Activated naive CD4-positive, alpha-beta T cell treated with anti-CD3 and anti-CD28 coated beads, Interleukin-2, amount 50 U/mL, for 16 hours (primary cell): ENCODE measurements around the gene ZNF789.
A peak's percentile ranks its signal among the peaks of the same experiment; 100 is the strongest.
"Not testable (repeated sequence)": the region's sequence is repeated elsewhere in the genome, so short reads cannot be mapped to it uniquely, and the experiment has no call there.

Experiments used
- DNase-seq: peaks from one replicate; pipeline ENCODE4 v3.0.0-alpha.2; 2020

ZNF789 gene

DNA sequence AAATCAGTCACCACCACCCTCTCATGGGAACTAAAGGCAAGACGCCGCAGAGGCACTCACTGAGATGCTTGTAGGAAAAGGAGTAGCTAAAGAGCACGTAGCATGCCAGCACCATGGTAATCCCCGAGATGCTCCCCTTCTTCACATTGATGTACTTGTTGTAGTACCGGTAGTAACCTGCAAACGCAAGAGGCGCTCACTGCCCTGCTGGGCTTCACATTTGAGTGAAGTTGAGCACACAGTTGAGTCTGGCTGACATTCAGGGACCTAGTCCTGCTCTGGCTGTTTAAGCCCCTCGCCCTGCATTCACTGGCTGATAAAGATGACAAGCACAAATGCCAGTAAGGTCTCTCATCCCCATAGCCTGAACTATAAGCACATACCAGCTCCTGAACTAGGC is 13.6 kb upstream of the ZNF789 start:
- DNase-seq = peak; percentile 29

DNA sequence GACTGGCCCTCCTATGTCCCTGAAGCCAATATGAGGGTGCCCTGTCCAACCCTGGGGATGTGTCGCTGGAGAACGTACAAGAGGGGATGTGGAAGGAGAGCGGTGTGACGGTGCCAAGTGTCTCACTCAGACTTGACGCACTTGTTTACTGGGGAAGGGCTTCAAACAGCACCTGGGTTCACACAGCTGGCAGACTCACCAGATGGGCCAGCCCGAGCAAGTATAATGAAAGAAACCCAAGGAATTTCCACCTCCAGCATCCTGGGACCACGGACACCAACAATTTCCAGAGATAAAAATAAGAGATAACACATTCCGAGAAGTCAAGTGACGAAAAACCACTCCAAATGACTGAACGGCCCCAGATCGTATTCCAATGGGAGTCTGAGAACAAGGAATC is 12.0 kb upstream of the ZNF789 start:
- no peak for DNase-seq

DNA sequence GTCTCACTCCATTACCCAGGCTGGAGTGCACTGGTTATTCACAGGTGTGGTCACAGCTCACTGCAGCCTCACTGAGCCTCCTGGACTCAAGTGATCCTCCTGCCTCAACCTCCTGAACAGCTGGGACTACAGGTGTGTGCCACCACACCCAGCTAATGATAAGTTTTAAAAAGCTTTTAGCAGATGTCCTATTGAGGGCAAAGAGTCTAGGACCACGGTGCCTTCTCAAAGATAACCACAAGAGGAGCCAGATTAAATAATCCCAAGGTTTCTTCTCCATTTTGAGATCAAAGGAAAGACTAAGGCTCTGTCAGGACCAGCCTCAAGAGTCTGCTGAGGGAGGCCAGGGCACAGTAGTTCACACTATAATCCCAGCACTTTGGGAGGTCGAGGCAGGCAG is 11.5 kb upstream of the ZNF789 start:
- no peak for DNase-seq

DNA sequence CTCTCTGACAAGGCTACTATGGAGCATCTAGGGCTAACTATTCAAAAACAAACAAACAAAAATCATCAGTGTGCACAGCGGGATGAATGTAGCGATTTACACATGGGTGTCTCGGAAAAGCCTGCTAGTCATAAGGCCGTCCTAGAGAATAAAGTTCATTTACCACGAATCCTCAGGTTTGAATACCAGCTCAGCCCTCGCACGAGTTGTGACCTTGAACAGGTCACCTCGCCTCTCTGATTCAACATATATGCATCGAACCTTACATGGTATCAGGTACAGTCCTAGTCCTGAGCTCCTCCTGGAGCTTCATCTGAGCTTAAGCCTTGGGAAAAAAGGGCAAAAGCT is 7.3 kb upstream of the ZNF789 start:
- DNase-seq = no peak

DNA sequence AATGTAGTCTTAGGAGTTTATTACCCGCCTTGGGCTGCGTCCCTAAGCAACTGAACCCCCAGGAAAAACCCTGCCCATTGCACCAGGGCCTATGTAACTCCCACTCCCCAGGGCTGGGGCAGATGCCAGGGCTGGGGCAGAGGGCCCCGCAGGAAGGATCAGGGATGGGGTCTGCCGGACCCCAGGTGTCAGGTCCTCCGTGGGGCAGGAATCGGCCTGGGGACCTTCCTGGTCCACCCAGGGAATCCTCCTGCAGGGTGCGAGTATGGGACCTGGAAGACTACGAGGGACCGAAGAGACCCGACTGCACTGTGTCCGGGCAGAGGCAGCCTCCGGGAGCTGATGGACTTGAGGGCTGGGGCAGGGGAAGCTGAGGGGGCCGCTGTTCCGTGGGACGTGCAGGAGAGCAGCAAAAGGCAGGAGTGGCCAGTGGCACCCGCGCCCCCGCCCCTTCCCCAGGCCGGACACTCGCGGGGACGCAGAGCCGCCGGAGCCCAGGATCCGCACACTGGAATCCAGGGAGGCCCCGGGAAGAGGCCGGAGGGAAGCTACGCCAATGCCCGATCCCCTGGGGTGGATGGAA is 4.3 kb upstream of the ZNF789 start:
- no peak for DNase-seq

DNA sequence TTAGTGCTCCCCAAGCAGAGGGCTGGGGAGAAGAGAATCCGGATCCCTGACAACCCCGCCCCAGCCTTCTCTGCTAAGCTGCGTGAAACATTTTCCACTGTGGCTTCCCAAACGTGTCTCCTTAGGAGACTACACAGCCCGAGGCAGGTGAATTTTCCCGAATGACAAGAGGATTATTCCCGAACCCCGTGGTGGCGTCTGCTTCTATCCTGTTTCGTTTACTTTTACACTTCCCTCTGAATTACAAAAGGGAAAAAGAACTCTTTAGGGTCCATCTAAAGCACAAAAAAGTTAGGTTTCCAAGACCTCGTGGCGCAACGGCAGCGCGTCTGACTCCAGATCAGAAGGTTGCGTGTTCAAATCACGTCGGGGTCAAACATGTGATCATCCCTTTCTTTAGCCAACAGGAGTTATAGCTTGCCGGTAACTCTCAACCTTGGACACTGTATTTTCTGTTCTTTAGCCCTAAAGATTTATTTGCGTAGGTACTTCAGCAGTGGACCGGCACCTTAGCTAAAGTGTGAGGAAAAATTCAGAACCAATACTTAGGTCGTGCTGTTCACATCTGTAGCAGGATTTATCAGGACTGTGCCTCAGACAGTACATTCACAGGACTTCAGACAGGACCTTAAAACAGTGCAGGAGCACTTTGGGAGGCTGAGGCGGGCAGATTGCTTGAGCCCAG is 3.2 kb upstream of the ZNF789 start:
- DNase-seq = no peak

DNA sequence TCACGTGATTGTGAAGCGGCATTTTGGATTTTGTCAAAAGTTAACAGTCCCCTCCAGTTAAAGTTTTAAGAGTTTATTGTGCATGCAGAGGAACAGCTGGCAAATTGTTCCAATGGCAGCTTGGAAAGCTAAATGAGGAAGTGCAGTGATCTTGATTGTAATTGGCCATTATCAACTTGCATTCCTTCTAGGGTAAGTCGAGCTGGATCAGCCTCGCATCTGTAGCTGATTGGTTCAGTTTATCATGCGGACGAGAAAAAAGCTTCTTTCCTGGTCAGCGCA is 566 bp downstream of the ZNF789 start:
- DNase-seq = no peak

DNA sequence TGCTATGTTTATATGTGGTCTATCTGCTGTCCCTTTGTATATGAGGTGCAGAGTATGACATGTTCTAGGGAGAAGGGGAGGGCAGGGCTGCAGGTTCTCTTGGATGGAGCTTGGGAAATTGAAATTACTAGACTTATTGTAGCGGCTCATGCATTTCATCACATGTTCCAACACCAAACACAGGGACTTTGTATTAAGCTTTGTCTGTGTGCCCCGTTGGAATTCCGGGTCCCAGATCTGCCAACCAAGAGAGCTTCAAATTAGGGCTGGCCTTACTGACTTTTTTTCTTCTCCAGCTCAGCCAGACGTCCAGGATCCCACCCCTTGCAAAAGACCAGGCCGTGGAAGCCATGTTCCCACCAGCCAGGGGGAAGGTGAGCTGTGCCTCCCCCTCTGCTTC is 3.4 kb downstream of the ZNF789 start:
- no peak for DNase-seq

DNA sequence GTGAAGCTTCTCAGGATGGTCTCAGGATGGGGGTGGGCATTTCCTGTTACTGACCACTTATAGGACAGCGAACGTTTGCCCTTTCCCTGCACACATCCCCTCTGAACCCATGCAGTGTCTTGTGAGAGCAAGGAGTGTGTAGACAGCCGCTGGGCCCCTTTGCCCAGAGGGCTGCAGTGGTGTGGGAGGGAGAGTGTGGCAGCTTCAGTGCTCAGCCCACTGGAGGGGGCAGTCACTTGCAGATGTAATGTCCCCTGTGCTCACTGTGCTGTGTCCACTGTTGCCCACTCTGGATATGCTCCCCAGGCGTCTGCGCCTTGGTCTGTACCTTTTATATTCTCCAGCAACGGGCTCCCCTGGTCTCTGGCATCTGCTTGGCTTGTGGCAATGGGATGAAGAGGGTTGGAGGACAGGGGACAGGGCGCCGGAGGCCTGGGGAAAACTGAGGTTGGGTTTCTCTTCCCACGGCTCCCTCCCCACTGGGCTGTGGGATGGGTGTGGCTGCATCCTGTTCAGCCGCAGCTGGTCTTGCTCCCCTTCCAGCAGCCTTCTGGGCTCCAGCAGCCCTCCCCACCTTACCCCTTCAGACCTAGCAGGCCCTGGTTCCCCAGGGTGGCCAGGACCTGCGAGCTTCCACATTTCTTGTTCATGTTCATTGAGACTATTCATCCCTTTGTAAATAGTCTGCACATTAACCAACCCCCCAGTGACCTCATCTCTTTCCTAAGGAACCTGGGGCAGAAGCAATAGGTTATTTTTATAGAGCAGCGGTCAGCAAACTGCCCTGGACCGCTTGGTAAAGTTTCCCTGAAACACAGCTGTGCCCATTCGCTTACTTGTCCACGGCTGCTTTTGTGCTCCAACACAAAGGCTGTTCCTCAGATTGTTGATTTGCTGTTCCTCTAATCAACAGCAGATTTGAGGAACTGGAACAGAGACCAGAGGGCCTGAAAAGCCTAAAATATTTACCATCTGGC is 6.1 kb downstream of the ZNF789 start:
- DNase-seq = no peak

DNA sequence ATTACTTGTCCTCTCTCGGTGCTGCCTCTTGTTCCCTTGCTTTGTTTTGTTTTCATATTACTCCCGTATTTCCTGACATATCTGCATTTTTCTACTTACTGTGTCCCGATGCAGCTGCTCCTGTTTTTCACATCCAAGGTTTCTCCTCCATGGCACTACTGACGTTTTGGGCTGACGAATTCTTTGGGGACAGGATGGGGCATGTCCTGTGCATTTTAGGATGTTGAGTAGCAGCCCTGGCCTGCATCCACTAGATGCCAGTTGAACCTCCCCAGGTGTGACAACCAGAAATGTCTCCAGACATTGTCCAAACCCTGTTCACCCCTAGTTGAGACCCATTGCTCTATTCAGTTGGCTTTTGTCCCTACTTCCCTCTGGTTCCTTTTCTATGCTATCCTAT is 12.4 kb downstream of the ZNF789 start:
- no peak for DNase-seq

DNA sequence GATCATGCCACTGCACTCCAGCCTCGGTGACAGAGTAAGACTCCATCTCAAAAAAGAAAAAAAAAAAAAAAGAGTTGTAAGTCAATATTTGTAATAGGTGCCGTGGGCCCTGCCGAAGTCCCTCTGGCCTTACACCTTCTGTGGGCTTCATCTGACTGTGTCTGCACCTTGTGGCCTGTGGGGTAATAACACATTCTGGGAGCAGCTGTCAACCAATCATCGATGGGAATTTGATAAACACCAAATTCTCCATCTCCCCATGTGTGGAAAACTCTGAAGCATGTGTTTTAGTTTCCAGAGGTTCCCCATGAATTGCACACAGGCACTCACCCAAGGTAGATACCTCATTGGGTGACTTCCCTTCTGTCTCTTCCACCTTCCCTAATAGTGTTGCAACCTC is 16.5 kb downstream of the ZNF789 start:
- no peak for DNase-seq

DNA sequence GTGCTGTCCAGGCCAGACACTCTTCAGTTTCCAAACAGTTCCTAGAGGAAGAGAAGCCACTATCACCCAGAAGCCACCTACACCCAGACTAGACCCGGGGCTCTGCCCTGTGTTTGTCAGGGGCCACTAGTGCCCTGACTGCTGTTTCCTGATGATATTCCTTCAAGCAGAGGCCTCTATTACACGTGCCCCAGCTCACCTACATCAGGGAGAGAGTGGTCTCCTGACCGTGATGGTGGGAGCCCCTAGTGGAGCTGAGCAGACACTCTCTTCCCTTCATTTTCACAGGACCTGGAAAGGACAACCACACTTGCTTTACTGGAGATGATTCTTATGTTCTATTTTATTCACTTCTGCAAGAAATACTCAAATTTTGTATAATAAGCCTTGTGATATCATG is 18.2 kb downstream of the ZNF789 start:
- no peak for DNase-seq

DNA sequence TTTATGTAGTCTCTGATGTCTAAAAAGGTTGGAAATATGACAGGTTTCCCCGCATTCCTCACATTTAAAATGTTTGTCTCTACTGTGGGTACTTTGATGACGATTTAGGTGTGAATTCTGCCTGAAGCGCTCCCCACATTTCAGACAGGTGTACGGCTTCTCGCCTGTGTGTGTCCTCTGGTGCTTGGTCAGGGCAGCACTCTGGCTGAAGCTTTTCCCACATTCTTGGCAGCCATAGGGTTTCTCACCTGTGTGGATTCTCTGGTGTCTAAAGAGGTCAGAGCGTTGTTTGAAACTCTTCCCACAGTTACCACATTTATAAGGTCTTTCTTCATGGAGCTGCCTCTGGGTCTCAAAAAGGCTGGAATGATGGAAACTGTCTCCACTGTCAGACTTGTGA is 21.1 kb downstream of the ZNF789 start:
- DNase-seq = no peak

DNA sequence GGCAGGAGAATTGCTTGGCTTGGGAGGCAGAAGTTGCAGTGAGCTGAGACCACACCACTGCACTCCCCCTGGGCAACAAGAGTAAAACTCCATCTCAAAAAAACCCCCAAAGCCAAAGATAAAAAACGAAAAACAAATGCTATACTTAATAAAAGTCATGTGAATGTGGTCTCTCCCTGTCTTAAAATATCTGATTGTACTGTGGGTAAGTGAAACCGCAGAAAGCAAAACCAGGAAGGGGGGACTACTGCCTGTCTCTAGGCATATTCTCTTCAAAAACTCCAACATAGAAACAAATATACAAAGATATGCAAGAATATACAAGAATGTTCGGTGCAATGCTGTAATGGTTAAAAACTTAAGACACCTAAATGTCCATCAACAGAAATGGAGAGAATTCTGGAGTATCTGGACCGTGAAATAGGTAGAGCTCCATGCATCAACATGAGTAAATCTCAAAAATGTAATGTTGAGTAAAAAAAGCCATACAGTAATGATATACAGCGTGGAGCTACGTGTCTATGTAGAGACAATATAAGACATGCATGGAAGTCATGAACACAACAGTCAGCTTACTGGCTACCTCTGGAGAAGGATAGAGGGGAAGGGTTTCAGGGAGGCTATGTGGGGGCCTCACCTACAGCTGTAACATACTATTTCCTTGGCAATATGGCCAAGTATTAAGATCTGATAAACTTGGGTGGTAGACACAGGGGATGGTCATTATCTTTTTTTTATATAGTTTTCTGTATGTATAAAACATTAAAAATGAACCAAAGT is 25.3 kb downstream of the ZNF789 start:
- DNase-seq = no peak

DNA sequence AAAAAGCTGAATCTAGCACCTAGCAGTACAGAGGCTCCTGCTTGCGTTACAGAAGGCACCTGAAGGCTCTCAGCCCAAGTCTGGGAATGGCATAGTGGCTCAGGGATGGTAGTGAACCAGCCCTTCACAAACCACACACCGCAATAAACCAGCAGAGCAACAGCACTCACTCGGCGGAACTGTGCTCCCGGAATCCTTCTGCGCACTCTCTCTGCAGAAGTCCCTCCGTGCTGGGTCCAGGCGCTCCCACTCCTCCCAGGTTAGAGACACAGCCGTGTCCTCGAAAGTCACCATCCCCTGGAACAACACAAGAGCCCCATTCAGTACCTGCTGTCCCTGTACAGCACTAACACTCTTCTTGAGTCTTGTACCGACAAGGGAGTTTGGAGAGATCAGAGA is 25.9 kb downstream of the ZNF789 start:
- DNase-seq = no peak

DNA sequence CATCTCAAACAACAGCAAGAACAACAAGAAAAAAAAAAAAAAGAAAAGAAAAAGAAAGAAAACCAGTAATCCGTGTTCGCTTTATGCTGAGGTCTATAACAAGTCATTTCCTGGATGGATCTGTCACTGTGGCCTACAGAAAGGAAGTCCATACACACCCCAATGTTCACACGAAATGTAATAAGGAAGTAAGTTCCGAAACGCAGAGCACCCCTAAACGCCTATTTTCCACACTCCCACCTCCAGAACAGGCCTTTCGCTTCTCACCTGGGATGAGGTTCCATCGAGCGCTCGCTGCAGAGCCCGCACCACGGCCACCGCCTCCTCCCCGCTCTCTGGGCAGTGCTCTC is 26.7 kb downstream of the ZNF789 start:
- no peak for DNase-seq

DNA sequence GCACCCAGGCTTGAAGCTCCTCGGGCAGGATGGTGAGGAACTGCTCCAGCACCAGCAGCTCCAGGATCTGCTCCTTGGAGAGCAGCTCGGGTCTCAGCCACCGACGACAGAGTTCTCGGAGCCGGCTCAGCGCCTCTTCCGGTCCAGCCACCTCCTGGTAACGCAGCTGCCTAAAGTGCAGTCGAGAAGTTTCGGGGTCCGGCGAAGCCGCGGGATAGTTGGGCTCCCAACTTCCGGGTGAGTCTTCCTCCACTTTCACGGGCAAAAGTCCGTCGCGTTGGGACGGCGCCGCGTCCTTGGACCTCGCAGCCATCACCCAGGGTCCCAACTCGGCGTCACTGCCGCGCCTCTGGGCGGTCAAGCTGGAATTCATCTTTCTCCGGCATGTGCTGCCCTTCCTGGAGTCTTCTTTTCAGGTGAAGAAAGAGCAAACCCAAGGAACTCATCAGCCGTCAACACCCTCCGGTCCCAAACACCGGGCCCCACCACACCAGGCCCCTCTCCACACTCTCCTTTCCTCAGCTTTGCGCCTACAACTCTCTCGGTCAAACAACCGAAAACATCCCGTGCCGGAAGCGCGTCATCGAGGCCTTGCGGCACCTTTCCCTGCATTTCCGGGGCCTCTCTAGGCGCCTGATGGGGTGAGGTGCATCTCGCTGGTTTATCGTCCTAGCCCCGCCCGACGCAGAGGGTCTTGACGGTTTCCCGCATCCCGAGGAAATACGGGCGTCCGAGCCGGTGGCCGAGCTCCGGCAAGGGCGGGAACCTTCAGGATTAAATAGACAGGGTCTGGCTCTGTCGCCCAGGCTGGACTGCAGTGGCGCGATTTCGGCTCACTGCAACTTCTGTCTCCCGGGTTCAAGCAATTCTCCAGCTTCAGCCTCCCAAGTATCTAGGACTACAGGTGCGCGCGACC is 27.3 kb downstream of the ZNF789 start, which contains the start of gene ZNF394:
Gene ZNF394, minus strand, starts transcription at position 561 of the 916 bp plus-strand sequence. Its CDS starts 188 bp downstream, at position 373.
- peak; percentile 91 for DNase-seq

DNA sequence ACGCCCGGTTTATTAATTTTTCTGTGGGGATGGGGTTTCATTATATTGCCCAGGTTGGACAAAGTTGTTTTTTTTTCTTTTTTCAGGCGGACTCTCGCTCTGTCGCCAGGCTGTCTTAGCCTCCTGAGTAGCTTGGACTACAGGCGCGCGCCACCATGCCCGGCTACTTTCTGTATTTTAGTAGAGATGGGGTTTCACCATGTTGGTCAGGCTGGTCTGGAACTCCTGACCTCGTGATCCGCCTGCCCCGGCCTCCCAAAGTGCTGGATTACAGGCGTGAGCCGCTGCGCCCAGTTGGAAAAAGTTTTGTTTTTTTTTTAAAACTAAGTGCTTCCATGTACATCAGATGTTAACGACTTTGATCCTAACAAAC is 27.9 kb downstream of the ZNF789 start:
- DNase-seq = no peak

DNA sequence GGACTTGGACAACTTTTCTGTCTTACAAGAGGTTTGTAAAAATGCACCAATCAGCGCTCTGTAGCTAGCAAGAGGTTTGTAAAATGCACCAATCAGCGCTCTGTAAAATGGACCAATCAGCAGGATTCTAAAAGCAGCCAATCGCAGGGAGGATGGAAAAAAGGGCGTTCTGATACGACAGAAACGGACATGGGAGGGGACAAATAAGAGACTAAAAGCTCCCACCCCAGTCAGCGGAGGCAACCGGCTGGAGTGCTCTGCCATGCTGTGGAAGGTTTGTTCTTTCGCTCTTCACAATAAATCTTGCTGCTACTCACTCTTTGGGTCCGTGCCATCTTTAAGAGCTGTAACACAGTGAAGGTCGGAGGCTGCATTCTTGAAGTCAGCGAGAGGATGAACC is 28.5 kb downstream of the ZNF789 start:
- not testable (repeated sequence) for DNase-seq

DNA sequence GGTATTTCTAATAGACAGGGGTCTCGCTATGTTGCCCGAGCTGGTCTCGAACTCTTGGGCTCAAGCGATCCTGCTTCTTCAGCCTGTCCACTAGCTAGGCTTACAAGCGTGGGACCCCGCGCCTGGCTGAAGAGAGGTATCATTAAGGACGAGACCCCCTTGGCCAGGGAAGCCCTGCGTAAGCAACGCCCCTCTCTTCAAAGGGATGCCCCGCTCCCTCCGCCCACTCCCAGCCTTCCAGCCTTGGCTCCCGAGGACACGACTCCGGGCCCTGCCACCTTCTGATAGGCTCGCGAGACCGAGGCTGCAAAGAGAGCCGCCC is 31.6 kb downstream of the ZNF789 start:
- no peak for DNase-seq

DNA sequence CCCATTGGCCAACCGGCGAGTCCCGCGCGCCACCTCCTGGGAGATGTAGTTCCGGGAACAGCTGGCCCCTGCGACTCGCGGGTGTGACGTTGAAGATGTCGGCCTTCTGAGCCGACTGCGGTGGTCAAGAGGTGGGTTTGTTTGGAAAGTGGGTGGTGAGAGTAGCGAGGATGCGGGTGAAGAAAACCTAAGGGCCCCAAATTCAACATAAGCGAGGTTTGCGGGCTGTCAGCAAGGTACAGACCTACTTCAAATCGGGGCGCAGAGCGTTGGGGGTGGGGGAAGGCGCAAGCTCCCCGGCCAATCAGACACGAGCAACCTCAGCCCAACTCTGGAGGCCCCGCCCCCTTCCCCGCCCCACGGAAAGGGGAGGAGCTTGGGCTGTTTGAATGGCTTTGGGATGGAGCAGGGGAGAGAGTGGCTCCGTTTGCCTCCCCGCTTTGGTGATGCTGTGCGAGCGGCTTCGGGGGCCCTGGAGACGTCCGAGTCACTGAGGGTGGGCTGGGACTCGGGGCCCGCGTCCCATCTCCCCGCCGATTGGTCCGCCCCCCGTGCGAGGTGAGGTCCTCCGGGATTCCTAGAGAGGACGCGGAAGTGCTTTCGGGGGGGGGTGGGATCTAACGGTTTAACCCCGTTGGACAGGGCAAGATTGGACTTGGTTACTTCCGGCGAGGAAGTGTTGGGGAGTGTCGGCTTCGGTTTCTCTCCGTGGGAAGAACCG is 32.1 kb downstream of the ZNF789 start, which contains the start of gene ZKSCAN5:
Gene ZKSCAN5, plus strand, starts transcription at position 60 of the 721 bp plus-strand sequence. CDS start 1,383 bp downstream, outside the sequence.
- DNase-seq = peak; percentile 97

DNA sequence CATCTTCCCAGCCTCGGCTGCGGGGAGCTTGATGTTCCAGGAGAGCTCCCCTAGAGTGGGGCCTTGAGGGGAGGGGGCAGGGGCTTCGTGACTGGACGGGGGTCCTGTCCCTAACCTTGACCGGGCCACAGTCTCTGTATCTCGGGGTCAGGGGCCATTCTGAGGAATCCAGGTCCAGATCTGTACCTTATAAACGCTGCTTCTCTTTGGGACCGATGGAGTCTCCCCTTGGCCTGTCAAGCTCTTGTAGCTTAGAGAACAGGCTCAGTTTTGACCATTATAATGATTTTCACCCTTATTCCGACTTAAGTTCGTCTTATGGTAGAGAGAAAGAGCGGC is 32.6 kb downstream of the ZNF789 start:
- DNase-seq = no peak
